Right atrium auricular region (tissue), 2 donors: ENCODE results near the gene RASD2. TPM values are rescaled to one million over a fixed set of nuclear protein-coding genes. Genes with fewer than 3 reads are reported as not detected.

Experiments used
- DNase-seq: peaks from one replicate; pipeline ENCODE4 v3.0.0-alpha.2; 2019; ENCODE audit warnings: low spot score
- H3K27ac ChIP-seq, 2 donors: fragments of 200-600 bp; sonication (generic); 1 replicate in 1 of 2; 2 replicates in 1 of 2; pipeline ENCODE4 v1.5.1; 2016 to 2019
- H3K27me3 ChIP-seq, 2 donors: fragments of 200-600 bp; sonication (generic); one replicate each; pipeline versions ENCODE4 v1.5.1 to v1.6.0; 2017 to 2019
- H3K36me3 ChIP-seq: fragments of 200-600 bp; sonication (generic); one replicate; pipeline ENCODE4 v1.5.1; 2016
- H3K4me1 ChIP-seq, 2 donors: fragments of 200-600 bp; sonication (generic); one replicate each; pipeline versions ENCODE4 v1.5.1 to v1.6.0; 2017 to 2019
- H3K4me3 ChIP-seq, 2 donors: fragments of 200-600 bp; sonication (generic); 1 replicate in 1 of 2; 2 replicates in 1 of 2; pipeline ENCODE4 v1.5.1; 2017 to 2019; ENCODE audit warnings: mild to moderate bottlenecking in 1 of 2, moderate library complexity in 1 of 2
- H3K9me3 ChIP-seq, 2 donors: fragments of 200-600 bp; sonication (generic); one replicate each; pipeline ENCODE4 v1.5.1; 2019
- total RNA-seq, 2 donors: library from RNA; depleted of rRNA; stranded (reverse); fragments of >200 nt; gene quantifications; one replicate each; pipeline ENCODE4 v1.1.0, GENCODE V29; 2016
- TF ChIP-seq, protein P1 (sequence below), 2 donors: fragments of 200-600 bp; sonication (generic); IDR thresholded peaks; one replicate each; pipeline ENCODE4 v1.5.1; 2019; ENCODE audit warnings: antibody characterized with exemption in 2 of 2

Gene RASD2
- total RNA-seq, 2 donors from 2014 or later = 0.94 to 3.1 TPM

DNA sequence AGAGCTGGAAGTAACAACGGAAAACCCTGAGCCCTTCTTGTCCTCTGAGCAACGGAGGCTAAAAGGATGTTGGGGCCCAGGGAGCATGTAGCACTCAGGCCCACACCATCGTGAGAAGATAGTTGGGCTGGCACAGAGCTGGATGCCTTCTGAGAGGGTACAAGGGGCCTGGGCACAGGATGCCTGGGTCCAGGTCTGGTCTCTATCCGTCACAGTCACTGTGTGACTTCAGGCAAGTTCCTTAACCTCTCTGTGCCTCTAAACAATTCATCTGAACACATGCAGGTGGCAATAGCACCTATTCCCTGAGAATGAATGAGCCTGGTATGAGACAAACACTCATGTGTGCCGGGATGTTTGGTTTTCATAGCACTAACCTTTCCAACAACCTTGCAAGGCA lies 47.3 kb downstream of the RASD2 start:
- Histone ChIP-seq H3K4me1 (peaks cover 0 to 67% of the 10 kb centered on the region in 2 donors), H3K9me3 (no peaks in the 10 kb centered on the region), H3K4me3 (no peak overlapping the region), H3K27me3 (no peaks in the 10 kb centered on the region), H3K36me3 (no peaks in the 10 kb centered on the region), H3K27ac (peak overlapping the region; percentile 82 to 86)
- TF ChIP-seq, protein P1, sequence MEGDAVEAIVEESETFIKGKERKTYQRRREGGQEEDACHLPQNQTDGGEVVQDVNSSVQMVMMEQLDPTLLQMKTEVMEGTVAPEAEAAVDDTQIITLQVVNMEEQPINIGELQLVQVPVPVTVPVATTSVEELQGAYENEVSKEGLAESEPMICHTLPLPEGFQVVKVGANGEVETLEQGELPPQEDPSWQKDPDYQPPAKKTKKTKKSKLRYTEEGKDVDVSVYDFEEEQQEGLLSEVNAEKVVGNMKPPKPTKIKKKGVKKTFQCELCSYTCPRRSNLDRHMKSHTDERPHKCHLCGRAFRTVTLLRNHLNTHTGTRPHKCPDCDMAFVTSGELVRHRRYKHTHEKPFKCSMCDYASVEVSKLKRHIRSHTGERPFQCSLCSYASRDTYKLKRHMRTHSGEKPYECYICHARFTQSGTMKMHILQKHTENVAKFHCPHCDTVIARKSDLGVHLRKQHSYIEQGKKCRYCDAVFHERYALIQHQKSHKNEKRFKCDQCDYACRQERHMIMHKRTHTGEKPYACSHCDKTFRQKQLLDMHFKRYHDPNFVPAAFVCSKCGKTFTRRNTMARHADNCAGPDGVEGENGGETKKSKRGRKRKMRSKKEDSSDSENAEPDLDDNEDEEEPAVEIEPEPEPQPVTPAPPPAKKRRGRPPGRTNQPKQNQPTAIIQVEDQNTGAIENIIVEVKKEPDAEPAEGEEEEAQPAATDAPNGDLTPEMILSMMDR (IDR thresholded peaks at IDR 0.05) = no peak
- no peak for DNase-seq

DNA sequence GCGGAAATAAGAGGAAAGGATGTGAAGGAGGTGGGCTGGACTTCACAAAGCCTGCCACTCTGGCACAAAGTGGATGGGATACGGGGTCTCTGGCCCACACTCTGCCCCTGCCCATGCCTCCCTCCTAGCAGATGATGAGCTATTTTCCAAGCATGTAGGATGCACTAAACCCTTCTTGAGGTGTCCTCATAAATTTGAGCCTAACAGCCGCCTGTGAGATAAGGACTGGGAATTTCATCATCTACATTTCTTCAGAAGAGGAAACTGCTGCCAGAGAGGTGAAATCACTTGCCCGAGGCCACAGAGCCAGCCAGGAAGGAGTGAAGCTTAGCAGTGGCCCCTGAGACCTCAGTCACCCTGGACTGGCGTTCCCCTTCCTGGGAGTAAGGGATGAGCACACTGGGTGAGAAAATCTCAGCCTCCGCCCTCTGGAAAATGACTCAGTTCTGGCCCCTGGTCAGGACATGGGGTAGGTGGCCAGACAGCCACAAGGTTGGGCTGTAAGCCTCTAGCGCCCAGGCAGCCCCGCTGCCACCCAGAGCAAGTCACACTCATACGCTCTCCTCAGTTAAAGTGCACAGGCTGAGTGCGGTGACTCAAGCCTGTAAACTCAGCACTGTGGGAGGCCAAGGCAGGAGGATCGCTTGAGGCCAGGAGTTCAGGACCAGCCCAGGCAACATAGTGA lies 48.6 kb downstream of the RASD2 start:
- DNase-seq = peak; percentile 74
- H3K9me3 ChIP-seq = no peaks in the 10 kb centered on the region
- TF ChIP-seq, protein P1 (IDR thresholded peaks at IDR 0.05) = no peak
- H3K27me3 ChIP-seq = no peaks in the 10 kb centered on the region
- peak overlapping the region; percentile 82 to 86 for H3K27ac ChIP-seq
- no peak overlapping the region for H3K4me3 ChIP-seq
- H3K36me3 ChIP-seq = no peaks in the 10 kb centered on the region
- peaks cover 0 to 70% of the 10 kb centered on the region in 2 donors for H3K4me1 ChIP-seq

DNA sequence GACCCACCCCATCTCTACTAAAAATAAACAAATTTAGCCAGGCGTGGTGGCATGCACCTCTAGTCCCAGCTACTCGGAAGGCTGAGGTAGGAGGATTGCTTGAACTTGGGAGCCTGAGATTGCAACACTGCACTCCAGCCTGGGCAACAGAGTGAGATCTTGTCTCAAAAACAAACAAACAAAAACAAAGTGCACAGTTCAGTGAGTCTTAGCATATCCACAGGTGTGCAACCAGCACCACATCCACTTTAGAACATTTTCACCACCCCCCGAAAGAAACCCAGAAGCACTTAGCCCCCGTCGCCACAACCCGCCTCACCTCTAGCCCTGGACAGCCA lies 49.1 kb downstream of the RASD2 start:
- no peaks in the 10 kb centered on the region for H3K9me3 ChIP-seq
- DNase-seq = no peak
- H3K27ac ChIP-seq = peak overlapping the region; percentile 82 to 86
- TF ChIP-seq, protein P1 (IDR thresholded peaks at IDR 0.05) = no peak
- no peaks in the 10 kb centered on the region for H3K27me3 ChIP-seq
- no peaks in the 10 kb centered on the region for H3K36me3 ChIP-seq
- peaks cover 0 to 75% of the 10 kb centered on the region in 2 donors for H3K4me1 ChIP-seq
- H3K4me3 ChIP-seq = no peak overlapping the region

DNA sequence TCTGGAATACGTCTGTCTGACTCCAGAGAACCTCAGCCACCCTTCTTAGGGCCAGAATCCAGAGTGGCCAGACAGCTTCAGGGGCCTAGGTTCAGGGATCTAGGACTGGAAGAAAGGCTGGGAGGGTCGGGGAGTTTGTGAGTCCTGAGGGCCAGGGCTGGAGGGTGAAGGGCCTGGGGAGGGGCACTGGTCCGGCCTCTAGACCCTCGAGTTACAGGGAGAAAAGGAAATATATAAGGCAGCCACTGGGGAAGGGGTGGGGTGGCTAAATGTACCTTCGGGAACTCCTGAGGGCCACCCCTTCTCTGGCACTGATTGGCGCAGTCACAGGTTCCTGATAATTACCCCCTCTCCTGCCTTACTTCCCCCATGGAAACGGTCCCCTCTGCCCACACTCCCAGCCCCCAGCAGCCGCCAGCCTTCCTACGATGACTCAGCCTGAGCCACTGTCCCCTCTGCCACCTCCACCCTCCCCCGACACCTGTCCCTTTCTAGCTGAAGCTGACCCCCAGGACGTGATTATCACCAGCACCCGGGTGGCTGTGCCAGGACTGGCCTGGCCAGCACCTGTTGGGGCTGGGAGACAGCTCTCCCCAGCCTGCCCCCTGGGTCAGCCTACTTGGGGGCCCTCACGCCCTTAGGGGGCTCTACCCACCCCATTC lies 50.1 kb downstream of the RASD2 start:
- no peak overlapping the region for H3K4me3 ChIP-seq
- H3K36me3 ChIP-seq = no peaks in the 10 kb centered on the region
- DNase-seq = no peak
- H3K4me1 ChIP-seq = peaks cover 0 to 83% of the 10 kb centered on the region in 2 donors
- H3K9me3 ChIP-seq = no peaks in the 10 kb centered on the region
- TF ChIP-seq, protein P1 (IDR thresholded peaks at IDR 0.05) = no peak
- peak overlapping the region; percentile 82 to 86 for H3K27ac ChIP-seq
- no peaks in the 10 kb centered on the region for H3K27me3 ChIP-seq

DNA sequence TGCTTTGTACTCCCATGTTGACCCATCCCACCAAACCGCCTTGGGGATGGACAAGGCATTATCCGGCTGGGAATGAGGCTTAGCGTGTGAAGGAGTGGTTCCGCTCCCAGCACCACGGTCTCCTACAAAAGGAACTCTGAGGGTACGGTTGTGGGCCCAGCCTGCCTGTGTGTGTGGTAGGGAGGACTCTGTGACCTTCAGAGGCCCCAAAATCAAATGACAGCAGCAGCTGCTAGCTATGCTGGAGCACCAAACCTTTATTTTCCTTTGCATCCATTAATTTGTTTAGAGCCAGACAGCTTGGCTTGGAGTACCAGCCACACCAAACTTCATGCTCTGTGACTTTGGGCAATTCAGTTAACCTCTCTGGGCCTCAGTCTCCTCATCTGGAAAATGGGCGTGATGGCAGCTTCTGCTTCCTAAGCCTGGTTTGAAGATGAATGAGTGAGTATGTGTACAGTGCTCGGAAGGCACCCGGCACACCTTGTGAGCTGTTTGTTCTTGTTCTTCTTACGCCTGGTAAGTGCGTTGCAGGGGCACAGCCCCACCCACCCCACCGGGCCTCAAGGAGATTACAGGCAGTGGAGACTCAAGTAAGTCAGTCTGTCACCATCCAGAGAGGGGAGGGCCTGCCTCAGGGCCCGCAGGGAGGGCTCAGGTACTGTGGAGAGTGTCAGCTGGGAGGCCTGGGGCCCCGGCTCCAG lies 51.2 kb downstream of the RASD2 start:
- DNase-seq = no peak
- Histone ChIP-seq H3K27me3 (no peaks in the 10 kb centered on the region), H3K36me3 (no peaks in the 10 kb centered on the region), H3K9me3 (no peaks in the 10 kb centered on the region), H3K4me1 (peaks cover 0 to 87% of the 10 kb centered on the region in 2 donors), H3K4me3 (no peak overlapping the region), H3K27ac (peak overlapping the region; percentile 82 to 86)
- TF ChIP-seq, protein P1 (IDR thresholded peaks at IDR 0.05) = no peak
